GM04504 (cell line): ENCODE results near the gene SIGLEC9.
A peak's percentile ranks its signal among the peaks of the same experiment; 100 is the strongest.

Source experiments
- DNase-seq: peaks from one replicate; pipeline ENCODE4 v3.0.0-alpha.2; 2012; ENCODE audit warnings: low read depth

The SIGLEC9 gene

DNA sequence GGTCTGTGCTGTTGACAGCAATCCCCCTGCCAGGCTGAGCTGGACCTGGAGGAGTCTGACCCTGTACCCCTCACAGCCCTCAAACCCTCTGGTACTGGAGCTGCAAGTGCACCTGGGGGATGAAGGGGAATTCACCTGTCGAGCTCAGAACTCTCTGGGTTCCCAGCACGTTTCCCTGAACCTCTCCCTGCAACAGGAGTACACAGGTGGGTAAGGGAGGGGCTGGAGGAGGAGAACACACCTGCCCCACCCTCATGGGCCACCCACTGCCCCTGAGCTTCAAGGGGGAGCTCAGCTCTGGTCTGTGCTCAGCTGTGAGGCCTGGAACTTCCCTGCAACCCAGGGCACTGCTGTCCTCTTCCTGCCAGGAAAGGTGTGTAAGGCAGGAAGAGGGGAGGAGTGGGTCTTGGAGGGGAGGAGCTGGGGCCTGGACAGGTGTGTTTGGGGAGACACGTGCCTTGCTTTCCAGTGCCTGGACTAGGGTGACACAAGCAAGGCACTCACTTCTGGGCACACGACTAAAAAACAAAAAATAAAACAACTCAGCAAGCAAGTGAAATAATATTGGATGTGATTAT is 21.3 kb downstream of the SIGLEC9 start:
- DNase-seq = no peak

DNA sequence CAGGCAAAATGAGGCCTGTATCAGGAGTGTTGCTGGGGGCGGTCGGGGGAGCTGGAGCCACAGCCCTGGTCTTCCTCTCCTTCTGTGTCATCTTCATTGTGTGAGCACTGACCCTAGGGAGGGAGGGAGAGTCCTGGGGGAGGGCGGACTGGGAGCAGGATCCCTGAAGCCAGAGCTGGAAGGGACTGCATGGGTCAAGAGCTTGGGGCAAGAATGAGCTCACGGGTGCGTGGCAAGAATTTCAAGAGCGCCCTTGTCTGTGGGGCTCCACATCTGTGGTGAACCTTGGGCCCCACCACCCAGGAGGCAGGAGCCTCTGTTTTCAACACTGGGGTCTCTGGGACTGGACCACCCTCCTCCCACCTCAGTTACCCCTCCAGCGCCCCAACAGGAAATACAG is 22.0 kb downstream of the SIGLEC9 start:
- DNase-seq = no peak

DNA sequence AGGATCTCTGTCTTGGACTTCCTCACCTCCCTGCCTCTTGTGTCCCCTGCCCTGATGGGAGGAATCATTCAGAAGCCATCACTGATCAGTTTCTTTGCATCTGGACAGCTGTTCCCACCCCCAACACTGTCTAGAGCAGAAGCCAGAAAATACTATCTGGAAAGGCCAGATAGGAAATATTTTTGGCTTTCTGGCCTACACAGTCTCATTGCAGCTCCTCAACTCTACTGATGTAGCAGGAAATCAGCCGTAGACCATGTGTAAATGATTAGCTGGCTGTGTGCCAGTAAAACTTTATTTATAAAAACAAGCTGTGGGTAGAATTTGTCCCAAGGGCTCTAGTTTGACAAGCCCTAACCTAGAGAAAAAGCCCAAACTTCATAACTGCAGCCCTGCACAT is 23.0 kb downstream of the SIGLEC9 start:
- DNase-seq = no peak

DNA sequence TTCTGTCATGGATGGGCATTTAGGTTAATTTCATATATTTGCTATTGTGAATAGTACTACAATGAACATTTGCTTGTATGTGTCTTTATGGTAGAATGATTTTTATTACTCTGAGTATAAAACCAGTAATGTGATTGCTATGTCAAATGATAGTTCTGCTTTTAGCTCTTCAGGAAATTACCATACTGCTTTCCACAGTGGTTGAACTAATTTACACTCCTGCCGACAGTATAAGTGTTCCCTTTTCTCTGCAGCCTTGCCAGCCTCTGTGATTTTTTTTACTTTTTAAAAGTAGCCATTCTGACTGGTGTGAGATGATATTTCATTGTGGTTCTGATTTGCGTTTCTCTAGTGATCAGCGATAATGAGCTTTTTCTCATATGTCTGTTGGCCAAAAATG is 23.9 kb downstream of the SIGLEC9 start:
- DNase-seq = no peak

DNA sequence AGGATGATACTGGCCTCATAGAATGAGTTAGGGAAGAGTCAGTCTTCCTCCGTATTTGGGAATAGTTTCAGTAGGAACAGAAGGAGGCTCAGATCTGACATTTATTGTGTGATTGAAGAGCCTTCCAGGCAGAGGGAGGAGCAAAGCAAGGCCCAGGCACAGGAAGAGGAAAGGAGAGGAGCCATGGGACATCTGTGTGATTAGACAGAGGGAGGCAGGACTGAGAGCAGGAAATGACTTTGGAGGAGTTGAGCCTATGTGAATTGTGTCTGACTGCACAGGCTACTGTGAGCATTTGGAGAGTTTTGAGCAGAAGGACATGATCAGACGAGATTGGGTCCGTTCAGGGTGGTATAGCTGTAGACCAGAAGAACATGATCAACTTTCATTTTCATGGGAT is 25.9 kb downstream of the SIGLEC9 start:
- DNase-seq = no peak

DNA sequence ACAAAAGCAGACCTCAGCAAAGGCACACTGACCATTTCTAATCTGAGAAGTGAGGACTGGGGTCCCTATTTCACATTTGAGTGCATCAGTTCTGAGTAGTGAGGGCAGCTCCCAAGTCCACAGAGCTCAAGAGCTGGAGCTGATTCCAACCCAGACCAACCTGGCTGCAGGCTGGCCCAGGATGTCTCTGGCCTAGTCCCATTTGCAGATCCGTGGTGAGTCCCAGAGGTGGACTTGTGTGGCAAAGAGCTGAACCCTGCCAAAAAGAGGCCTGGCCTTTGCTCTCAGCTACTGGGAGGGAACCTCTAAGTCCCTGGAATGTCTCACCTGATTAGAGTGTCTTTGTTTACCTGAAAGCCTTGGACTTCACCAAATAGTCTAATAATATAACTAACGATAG is 32.0 kb downstream of the SIGLEC9 start:
- no peak for DNase-seq

DNA sequence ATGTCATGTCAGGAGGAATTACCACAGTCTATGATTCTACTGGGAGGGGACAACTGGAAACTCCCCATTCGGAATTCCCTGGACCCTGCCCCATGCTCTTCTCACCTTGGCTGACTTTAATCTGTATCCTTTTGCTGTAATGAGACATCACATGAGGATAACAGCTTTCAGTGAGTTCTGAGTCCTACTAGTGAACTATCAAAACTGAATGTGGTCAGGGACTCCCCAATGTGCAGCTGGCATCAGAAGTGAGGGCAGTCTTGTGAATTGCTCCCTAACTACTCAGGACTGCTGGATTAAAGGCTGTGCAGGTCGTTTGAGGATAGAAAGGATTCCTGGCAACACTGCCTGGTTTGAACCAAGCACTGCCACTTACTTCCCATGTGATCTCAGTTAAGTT is 32.6 kb downstream of the SIGLEC9 start:
- no peak for DNase-seq

DNA sequence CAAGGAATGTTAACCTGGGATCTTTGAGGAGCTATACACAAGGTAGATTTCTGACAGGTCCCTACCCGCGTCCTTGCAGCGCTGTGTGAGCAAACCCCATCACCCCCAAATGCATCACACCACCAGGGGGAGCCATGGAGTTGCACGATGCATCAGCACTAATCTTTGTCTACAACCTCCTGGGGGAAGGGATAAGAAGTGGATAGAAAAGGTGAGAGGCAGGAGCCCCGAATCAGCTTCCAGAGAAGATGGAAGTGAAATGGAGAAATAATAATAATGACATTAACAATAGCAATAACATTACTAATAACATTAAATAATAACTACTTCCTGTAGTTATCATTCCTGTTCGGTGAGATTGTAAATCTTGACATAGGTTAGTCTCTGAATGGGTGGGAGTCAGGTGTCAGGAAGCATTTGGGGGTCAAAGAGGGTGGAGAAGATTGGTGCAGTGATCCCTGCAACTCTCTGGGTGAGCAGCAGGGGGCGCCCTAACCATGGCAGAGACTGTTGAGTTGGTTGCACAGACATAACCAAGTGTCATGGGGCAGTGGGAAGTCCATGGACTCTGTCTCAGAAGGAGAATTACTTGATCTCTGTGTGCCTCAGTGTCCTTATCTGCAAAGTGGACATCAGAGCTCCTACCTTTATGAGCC is 33.9 kb downstream of the SIGLEC9 start:
- peak; percentile 3 for DNase-seq

DNA sequence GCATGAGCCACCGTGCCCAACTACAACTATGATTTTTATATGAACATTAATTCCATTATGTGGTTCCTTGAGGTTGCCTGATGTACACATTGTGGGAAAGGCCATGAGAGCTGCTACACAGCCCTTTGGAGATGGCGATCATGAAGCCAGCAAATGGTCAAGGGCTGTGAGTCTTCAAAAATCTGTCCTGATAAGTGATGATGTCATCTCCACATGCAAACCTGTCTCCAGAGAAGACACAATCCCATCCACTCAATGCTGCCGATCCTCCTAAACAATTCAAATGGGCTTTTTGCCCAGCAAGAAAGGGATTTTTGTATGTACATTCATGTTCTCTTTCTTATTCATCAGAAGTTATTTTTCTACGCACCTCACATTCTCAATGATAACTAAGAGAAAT is 35.0 kb downstream of the SIGLEC9 start:
- no peak for DNase-seq

DNA sequence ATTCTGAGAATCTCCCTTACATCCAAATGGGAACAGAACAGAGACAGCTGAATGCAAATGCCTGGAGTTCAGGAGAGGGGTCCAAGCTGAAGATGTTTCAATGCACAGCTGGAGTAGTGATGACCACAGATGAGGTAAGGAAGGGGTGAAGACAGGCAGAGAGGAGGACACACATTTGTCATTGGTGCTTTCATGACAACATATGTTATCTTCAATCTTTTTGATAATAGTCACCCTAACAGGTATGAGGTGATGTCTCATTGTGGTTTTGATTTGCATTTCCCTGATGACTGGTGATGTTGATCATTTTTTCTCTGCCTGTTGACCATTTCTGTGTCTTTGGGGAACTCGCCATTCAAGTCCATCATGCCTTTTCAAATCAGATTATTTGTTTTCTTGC is 36.6 kb downstream of the SIGLEC9 start:
- DNase-seq = no peak

DNA sequence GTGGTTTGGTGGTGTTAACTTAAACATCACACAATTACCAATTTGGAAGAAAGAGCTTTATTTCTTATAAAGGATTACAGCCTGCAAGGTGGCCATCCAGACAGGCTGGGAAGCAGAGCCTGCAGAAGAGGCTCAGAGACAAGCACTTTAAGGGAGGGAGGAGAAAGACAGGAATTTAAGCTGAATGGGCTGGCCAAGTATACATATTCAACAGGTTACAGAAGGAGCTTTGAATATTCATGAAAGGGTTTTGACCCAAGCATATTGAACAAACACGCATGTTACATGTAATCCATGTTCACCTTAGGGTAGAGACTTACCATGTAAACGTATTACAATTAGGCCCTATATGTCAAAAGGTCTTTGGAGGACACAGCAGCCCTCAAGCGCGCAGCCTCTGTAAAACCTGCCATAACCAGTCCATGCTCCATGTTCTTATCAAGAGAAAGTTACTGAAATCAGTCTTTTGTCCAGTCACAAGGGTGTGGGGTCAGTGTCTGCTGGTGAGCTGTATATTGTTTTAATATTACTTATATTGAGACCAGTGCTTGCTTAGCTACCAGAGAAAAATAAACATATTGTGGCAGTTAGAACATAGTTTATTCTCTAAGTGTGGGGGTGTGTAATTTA is 37.3 kb downstream of the SIGLEC9 start:
- no peak for DNase-seq

DNA sequence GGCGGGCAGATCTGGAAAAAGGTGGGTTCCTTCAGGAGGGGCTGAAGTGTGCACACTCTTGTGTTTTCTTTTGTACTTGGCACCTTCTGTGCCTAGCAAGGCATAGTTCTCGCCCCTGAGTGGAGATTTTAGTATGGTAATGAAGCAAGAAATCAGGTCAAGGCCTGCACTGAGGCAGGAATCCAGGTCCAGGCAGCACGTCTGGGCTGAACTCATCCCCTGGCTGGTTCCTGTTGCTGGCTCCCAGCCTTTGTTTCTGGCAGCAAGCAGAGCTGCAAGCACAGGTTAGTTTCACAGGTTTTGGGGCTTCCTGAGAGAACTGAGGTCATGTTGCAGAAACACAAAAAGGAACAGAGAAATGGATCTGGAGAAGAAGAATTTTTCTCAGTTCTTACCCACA is 38.6 kb downstream of the SIGLEC9 start:
- DNase-seq = no peak

DNA sequence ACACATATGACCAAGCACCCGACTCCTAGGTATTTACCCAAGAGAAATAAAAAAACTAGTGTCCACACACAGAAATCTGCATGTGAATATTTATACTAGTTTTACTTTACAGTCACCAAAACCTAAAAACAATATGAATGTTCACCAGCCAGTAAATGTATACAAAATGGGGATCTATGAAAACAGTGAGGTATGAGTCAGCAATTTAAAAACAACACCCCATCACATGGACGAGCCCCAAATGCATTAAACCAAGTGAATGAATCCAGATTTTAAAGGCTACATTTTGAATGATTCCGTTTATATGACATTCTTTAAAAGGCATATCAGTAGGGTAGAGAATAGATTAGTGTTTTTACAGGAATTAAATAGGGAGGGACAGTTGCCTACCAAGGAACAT is 39.5 kb downstream of the SIGLEC9 start:
- DNase-seq = no peak

DNA sequence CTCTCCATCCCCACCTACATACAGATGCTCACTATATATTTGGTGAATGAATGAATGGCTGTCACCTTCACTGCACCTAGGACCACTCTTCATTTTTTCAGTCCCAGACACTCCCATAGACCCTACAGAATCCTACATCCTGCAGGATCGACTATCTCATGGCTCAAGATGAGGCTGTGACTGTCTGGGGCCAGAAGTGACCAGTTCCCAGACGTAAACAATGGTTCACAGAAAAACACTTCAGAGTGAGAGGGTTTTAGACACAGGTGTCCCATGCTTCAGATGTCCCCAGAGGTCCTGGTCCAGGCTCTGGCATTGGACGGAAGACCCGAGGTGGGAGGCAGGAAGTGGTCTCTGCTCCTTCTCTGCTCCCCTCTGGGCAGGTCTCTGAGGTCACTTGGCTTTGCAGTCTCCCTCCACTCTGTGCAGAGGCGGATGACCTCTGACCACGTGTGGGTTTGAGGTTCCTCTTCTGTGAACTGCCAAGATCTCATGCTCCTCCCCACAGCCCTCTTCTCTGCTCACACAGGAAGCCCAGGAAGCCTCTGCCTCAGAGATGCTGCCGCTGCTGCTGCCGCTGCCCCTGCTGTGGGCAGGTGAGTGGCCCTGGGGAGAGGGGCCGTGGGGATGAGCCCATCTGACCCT is 42.3 kb downstream of the SIGLEC9 start:
- no peak for DNase-seq

DNA sequence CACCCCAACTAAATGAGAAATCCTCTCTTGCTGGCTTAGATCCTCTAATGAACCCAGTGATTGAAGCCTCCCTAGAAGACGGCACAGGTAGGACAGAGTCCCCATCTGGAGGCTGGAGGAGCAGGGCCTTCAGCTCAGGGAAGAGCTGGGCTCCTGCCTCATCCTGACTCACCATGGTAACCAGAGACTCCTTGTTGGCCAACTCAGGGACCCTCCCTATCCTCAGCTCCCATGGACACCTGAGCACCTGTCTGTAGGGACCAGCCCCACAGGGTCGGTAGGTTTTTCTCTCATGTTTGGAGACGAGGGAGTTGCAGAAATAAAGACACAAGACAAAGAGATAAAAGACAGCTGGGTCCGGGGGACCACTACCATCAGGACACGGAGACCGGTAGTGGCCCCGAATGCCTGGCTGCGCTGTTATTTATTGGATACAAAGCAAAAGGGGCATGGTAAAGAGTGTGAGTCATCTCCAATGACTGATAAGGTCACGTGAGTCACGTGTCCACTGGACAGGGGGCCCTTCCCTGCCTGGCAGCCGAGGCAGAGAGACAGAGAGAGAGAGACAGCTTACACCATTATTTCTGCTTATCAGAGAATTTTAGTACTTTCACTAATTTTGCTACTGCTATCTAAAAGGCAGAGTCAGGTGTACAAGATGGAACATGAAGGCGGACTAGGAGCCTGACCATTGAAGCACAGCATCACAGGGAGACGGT is 44.0 kb downstream of the SIGLEC9 start:
- DNase-seq = no peak

DNA sequence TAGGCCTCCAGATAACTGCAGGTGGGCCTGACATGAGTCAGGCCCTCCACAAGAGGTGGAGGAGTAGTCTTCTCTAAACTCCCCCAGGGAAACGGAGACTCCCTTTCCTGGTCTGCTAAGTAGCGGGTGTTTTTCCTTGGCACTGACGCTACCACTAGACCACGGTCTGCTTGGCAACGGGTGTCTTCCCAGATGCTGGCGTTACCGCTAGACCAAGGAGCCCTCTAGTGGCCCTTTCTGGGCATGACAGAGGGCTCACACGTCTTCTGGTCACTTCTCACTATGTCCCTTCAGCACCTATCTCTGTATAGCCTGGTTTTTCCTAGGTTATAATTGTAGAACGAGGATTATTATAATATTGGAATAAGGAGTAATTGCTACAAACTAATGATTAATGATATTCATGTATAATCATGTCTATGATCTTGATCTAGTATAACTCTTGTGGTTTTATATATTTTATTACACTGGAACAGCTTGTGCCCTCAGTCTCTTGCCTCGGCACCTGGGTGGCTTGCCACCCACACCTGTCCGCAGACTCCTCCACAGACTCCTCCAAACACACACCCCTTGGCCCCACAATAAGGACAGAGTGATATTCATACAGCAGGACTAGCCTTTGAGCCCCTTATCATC is 44.7 kb downstream of the SIGLEC9 start:
- DNase-seq = peak; percentile 30

DNA sequence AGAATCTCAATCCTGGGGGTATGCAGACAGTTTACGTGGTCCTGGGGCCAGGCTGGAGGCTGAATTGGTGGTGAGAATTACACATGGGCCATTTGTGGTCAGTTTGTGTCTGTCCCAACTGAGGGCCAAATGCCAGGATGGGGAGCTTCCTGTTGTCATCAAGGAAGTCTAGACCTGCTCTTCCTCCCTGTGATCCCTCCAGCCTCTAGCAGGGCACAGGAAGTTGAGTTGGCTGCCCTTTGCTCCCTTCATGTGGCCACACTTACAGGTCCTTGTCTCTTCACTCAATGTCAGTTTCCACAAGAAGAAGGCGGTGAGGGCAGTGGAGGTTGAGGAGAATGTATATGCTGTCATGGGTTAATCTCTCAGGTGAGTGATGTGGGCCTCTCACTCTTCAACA is 47.5 kb downstream of the SIGLEC9 start:
- DNase-seq = no peak

DNA sequence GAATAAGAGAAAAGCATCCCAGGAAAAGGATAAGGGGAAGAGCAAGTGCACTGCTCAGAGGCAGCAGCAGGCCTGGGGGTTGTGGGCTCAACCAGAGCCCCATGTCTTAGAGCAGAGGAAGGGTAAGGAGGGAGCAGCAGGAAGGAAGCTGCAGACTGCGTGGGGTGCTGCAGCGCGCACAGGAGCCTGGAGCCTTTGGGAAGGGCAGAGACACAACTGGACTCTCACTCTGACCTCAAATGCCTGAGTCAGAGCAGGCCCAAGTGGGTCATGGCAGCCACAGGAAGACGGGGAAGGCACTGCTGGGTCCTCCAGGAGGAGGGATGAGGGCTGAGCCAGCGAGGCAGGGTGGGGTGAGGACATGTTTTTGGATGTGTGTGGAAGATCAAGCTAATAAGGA is 49.0 kb downstream of the SIGLEC9 start:
- DNase-seq = no peak

DNA sequence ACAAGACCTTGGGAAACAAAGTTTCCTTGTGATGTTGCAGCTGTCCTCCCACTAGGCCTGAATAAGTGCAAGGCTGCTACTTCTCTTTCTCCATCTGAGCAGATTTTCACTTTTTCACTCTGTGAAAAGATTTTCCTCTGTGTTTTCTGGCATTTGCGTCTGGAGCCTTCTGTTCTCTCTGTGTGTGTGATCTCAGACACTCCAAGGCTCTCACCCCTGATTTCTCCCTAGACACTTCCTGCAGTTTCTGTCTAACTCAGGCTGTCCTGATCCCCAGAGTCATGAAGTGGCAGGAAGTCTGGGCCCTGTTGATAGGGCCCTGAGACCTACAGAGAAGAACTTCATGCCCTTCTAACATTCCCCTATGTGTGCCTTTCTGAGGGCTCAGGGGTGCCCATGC is 54.5 kb downstream of the SIGLEC9 start:
- DNase-seq = no peak
